Measurements from ENCODE around the gene COL4A6. TPM values are rescaled to one million over a fixed set of nuclear protein-coding genes. Genes with fewer than 3 reads are reported as not detected.

Gene COL4A6
- total RNA-seq, 1 donor from 2014 or later = 40.5 TPM

- Histone ChIP-seq H2AFZ (replicated peaks) (no peak overlapping the region), H3K9me3 (ENCODE audit: low read depth) (no peaks in the 10 kb centered on the region), H3K79me2 (ENCODE audit: low read depth) (no peaks in the 10 kb centered on the region), H3K36me3 (no peaks in the 10 kb centered on the region), H3K27ac (no peak overlapping the region), H3K4me3 (no peak overlapping the region), H3K27me3 (no peaks in the 10 kb centered on the region), H3F3A (ENCODE audit: low read depth) (no peaks in the 10 kb centered on the region), H3K4me2 (no peak overlapping the region), H4K20me1 (ENCODE audit: low read depth) (no peaks in the 10 kb centered on the region), H3K9ac (no peak overlapping the region), H3K4me1 (peaks cover 1% of the 10 kb centered on the region)
- no peak for DNase-seq (ENCODE audit: low spot score)
- H3K4me3 Mint-ChIP-seq = no peak overlapping the region
- peaks cover 12% of the 10 kb centered on the region for H3K4me1 Mint-ChIP-seq
- TF ChIP-seq EZH2 (IDR thresholded peaks at IDR 0.05) (no peak), EZH2phosphoT487 (IDR thresholded peaks at IDR 0.05) (no peak), CTCF (IDR thresholded peaks at IDR 0.05) (no peak)
- peaks cover 46% of the 10 kb centered on the region for H3K36me3 Mint-ChIP-seq
- no peaks in the 10 kb centered on the region for H3K9me3 Mint-ChIP-seq
- H3K27me3 Mint-ChIP-seq (ENCODE audit: insufficient read depth, low read depth) = no peaks in the 10 kb centered on the region
- no peak overlapping the region for H3K27ac Mint-ChIP-seq
Measured at GRCh38 chrX:108203540-108203939, 234.7 kb downstream of the COL4A6 start.

DNA sequence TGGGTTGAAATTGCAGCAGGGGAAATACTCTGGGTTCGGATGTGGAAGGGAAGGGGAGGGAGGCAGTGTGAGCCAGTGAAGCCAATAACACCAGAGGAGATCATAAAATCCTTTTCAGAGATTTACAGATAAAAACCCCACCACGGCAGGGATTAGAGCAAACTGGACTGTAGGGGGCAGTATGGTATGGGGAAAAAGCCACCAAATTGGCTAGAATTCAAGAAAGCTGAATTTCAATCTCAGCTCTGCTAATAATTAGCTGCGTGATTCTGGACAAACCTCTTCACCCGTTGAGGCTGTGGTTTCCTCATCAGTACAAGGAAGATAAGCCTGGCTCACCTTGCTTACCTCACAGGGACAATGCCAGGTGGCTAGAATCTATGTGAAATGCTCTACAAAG lies 238.5 kb downstream of the COL4A6 start:
- Histone ChIP-seq H4K20me1 (ENCODE audit: low read depth) (no peaks in the 10 kb centered on the region), H3F3A (ENCODE audit: low read depth) (no peaks in the 10 kb centered on the region), H3K27ac (no peak overlapping the region), H2AFZ (replicated peaks) (no peak overlapping the region), H3K27me3 (no peaks in the 10 kb centered on the region), H3K4me3 (no peak overlapping the region), H3K4me2 (no peak overlapping the region), H3K36me3 (no peaks in the 10 kb centered on the region), H3K9ac (no peak overlapping the region), H3K79me2 (ENCODE audit: low read depth) (no peaks in the 10 kb centered on the region), H3K4me1 (no peaks in the 10 kb centered on the region), H3K9me3 (ENCODE audit: low read depth) (no peaks in the 10 kb centered on the region)
- peak; percentile 44 for DNase-seq (ENCODE audit: low spot score)
- Mint-ChIP-seq H3K27me3 (ENCODE audit: insufficient read depth, low read depth) (no peaks in the 10 kb centered on the region), H3K4me3 (no peak overlapping the region), H3K36me3 (peaks cover 56% of the 10 kb centered on the region), H3K9me3 (no peaks in the 10 kb centered on the region), H3K27ac (no peak overlapping the region), H3K4me1 (peaks cover 9% of the 10 kb centered on the region)
- TF ChIP-seq CTCF (IDR thresholded peaks at IDR 0.05) (peak; percentile 68), EZH2phosphoT487 (IDR thresholded peaks at IDR 0.05) (no peak)

DNA sequence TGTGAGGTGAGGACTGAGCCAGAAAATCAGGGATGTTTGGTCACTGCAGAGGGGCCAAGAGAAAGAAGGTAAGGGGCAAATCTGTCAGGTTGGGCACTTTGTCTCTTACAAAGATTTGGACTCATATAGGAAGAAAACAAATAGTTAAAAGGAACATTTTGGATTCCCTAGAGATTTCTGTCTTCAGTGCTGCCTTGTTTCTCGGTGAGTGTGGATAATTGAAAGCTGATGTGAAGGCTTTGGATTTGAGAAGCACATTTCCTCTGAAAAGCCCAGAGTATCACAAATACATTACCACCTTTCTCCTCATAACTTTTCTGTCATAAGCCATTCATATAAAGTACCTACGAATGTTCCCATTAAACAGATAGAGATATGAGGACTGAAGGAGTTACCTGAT lies 239.2 kb downstream of the COL4A6 start:
- no peaks in the 10 kb centered on the region for H3K27me3 Mint-ChIP-seq (ENCODE audit: insufficient read depth, low read depth)
- H3K4me3 Mint-ChIP-seq = no peak overlapping the region
- no peak overlapping the region for H3K27ac Mint-ChIP-seq
- H2AFZ ChIP-seq (replicated peaks) = no peak overlapping the region
- no peaks in the 10 kb centered on the region for H3F3A ChIP-seq (ENCODE audit: low read depth)
- no peaks in the 10 kb centered on the region for H3K9me3 ChIP-seq (ENCODE audit: low read depth)
- H3K4me1 ChIP-seq = no peaks in the 10 kb centered on the region
- H4K20me1 ChIP-seq (ENCODE audit: low read depth) = no peaks in the 10 kb centered on the region
- no peaks in the 10 kb centered on the region for H3K9me3 Mint-ChIP-seq
- no peak overlapping the region for H3K4me2 ChIP-seq
- H3K27me3 ChIP-seq = no peaks in the 10 kb centered on the region
- peaks cover 5% of the 10 kb centered on the region for H3K4me1 Mint-ChIP-seq
- H3K79me2 ChIP-seq (ENCODE audit: low read depth) = no peaks in the 10 kb centered on the region
- peaks cover 57% of the 10 kb centered on the region for H3K36me3 Mint-ChIP-seq
- no peaks in the 10 kb centered on the region for H3K36me3 ChIP-seq
- TF ChIP-seq EZH2phosphoT487 (IDR thresholded peaks at IDR 0.05) (no peak), CTCF (IDR thresholded peaks at IDR 0.05) (no peak), EZH2 (IDR thresholded peaks at IDR 0.05) (no peak)
- H3K27ac ChIP-seq = no peak overlapping the region
- H3K9ac ChIP-seq = no peak overlapping the region
- no peak overlapping the region for H3K4me3 ChIP-seq
- no peak for DNase-seq (ENCODE audit: low spot score)

Measured in neural progenitor cell (in vitro differentiated cells).